Spleen (tissue), 7 donors: ENCODE measurements around the gene NFIX.

Experiments used
- POLR2AphosphoS5 ChIP-seq, 3 donors: sonication (generic); formaldehyde crosslinking; IDR thresholded peaks; one replicate each; pipeline ENCODE4 v1.5.1; 2017; ENCODE audit warnings: antibody characterized with exemption in 3 of 3
- TF ChIP-seq, protein P1 (sequence below), 11 experiments: fragments of 200-600 bp in 7 of 11; fragments of 450-650 bp in 4 of 11; sonication (generic) in 4 of 11; IDR thresholded peaks in 8 of 11; conservative IDR thresholded peaks in 3 of 11; 1 replicate in 7 of 11; 2 replicates in 4 of 11; pipeline versions ENCODE4 v1.4.0 to v1.8.0; 2016 to 2021; ENCODE audit warnings: antibody characterized with exemption in 11 of 11, inconsistent platforms in 4 of 11, mild to moderate bottlenecking in 1 of 11
- donor health status: DM: no; HTN: no; CAD: no; lungs with moderate emphysema.
- donor health status: DM: no; HTN: no; CAD: no.
- donor health status: DM: no; HTN: no; CAD: no.

DNA sequence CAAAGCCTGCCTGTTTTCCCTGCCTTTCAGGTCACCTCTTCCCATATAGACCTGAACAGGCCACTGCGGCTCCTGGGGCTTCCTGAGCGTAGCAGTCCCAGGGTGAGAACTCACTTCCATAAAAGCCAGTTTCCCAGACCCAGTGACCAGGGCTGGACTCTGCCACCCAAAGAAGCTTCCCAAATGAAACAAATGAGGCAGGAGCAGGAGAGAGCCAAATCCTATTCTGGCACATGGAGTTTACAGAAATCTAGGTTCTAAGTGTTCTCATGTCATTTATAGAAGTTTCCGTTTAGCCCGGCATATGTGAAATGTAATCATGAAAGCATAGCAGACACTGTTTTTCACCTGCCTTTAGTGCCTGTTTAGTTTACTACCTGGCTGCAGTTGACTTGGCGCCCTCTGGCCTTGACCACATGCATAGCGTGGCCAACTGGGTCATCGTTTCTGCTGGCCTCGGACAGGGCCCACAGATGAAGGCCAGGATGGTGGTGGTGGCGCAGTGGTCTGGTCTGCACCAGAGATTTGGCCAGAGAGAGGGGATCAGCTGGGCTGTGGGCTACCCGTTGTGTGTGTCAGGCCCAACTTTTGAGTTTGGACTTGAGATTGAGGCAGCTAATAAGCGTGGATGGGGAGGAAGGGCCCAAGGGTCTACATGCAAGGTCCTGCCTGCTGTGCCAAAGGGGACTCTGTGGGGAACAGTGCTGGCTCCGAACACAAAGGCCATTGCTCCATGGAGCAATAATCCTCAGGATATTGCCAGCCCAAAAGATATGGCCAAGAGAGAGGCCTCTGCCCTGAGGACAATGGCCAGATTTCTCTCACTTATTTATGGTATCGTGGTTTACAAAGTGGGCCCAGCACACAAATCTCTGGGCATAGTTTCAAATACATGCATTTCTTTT is 43.3 kb downstream of the NFIX start:
- TF ChIP-seq, protein P1, sequence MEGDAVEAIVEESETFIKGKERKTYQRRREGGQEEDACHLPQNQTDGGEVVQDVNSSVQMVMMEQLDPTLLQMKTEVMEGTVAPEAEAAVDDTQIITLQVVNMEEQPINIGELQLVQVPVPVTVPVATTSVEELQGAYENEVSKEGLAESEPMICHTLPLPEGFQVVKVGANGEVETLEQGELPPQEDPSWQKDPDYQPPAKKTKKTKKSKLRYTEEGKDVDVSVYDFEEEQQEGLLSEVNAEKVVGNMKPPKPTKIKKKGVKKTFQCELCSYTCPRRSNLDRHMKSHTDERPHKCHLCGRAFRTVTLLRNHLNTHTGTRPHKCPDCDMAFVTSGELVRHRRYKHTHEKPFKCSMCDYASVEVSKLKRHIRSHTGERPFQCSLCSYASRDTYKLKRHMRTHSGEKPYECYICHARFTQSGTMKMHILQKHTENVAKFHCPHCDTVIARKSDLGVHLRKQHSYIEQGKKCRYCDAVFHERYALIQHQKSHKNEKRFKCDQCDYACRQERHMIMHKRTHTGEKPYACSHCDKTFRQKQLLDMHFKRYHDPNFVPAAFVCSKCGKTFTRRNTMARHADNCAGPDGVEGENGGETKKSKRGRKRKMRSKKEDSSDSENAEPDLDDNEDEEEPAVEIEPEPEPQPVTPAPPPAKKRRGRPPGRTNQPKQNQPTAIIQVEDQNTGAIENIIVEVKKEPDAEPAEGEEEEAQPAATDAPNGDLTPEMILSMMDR (IDR thresholded peaks at IDR 0.05 in 8 of 11, conservative IDR thresholded peaks at IDR 0.05 in 3 of 11) = no peak
- TF ChIP-seq POLR2AphosphoS5 (IDR thresholded peaks at IDR 0.05) = no peak
